Common myeloid progenitor, CD34-positive (primary cell): ENCODE measurements around the gene SLC39A13.

Experiments
- CTCF ChIA-PET: fragments of 350-600 bp; sonication (Branson Sonifier 250); formaldehyde crosslinking; loops from one replicate; lab custom pipeline; 2021; ENCODE audit warnings: antibody characterized with exemption; lab: Charles Lee
- POLR2A ChIA-PET: fragments of 350-600 bp; sonication (Branson Sonifier 250); formaldehyde crosslinking; loops from one replicate; lab custom pipeline; 2021; ENCODE audit warnings: antibody characterized with exemption; lab: Charles Lee
- DNase-seq, 3 donors: peaks; one replicate each; pipeline versions ENCODE4 v3.0.0 to v3.0.0-alpha.2; 2013
- H3K27ac ChIP-seq, 2 experiments: 1 replicate in 1 of 2; 2 replicates in 1 of 2; pipeline ENCODE4 v1.7.0; 2013; ENCODE audit warnings: inconsistent platforms in 2 of 2, low read length in 2 of 2, mild to moderate bottlenecking in 2 of 2, low read depth in 1 of 2, moderate library complexity in 1 of 2; ENCODE audit not compliant: severe bottlenecking in 2 of 2, insufficient read depth in 1 of 2, poor library complexity in 1 of 2
- H3K27me3 ChIP-seq, 5 experiments: replicated peaks in 2 of 5; 1 replicate in 3 of 5; 2 replicates in 2 of 5; pipeline versions ENCODE4 v1.6.1 to v1.7.0; 2013; ENCODE audit warnings: low read length in 4 of 5, mild to moderate bottlenecking in 2 of 5, moderate library complexity in 2 of 5, inconsistent platforms in 1 of 5; ENCODE audit not compliant: insufficient read depth in 5 of 5, control insufficient read depth in 4 of 5
- H3K36me3 ChIP-seq, 4 experiments: 1 replicate in 2 of 4; 2 replicates in 2 of 4; pipeline versions ENCODE4 v1.6.1 to v1.7.0; 2013; ENCODE audit warnings: low read length in 3 of 4, control low read depth in 1 of 4, mild to moderate bottlenecking in 1 of 4; ENCODE audit not compliant: control insufficient read depth in 4 of 4, insufficient read depth in 4 of 4
- H3K4me1 ChIP-seq, 4 experiments: 1 replicate in 3 of 4; 2 replicates in 1 of 4; pipeline versions ENCODE4 v1.6.1 to v1.7.1; 2013; ENCODE audit warnings: low read length in 3 of 4, mild to moderate bottlenecking in 3 of 4, control low read depth in 1 of 4, inconsistent platforms in 1 of 4, moderate library complexity in 1 of 4; ENCODE audit not compliant: control insufficient read depth in 4 of 4, insufficient read depth in 4 of 4; ENCODE audit errors: control extremely low read depth in 1 of 4
- H3K4me3 ChIP-seq, 7 experiments: 1 replicate in 4 of 7; 2 replicates in 3 of 7; pipeline versions ENCODE4 v1.5.1 to v1.7.0; 2013; ENCODE audit warnings: mild to moderate bottlenecking in 7 of 7, low read length in 6 of 7, moderate library complexity in 6 of 7, inconsistent platforms in 2 of 7, low read depth in 2 of 7, control low read depth in 1 of 7; ENCODE audit not compliant: insufficient read depth in 4 of 7, control insufficient read depth in 1 of 7; ENCODE audit errors: extremely low read depth in 1 of 7
- H3K9me3 ChIP-seq, 5 experiments: 1 replicate in 4 of 5; 2 replicates in 1 of 5; pipeline versions ENCODE4 v1.6.1 to v1.7.1; 2013; ENCODE audit warnings: low read length in 4 of 5, mild to moderate bottlenecking in 2 of 5, inconsistent platforms in 1 of 5, low read depth in 1 of 5, moderate library complexity in 1 of 5; ENCODE audit not compliant: control insufficient read depth in 4 of 5, insufficient read depth in 2 of 5; ENCODE audit errors: control extremely low read depth in 1 of 5
- WGBS: methylation state at CpG from one replicate; pipeline ENCODE4 v1.1.5; 2013; ENCODE audit not compliant: insufficient coverage; 5-methylcytosine and 5-hydroxymethylcytosine counted together

Gene SLC39A13

GRCh38 chr11:47375546-47376085, 32.8 kb upstream of the SLC39A13 start:
- 83% methylated on average over 6 of the region's 13 CpGs for WGBS
- ChIA-PET POLR2A (interaction anchor here (0.6 to 3.7 kb wide), 4 partner anchors 16 to 392 kb away, joined by 3 to 68 read pairs (median 6); no protein-coding TSS in a partner anchor), CTCF (interaction anchor here (2.1 to 9.4 kb wide), 5 partner anchors 13 to 36 kb away, joined by 16 to 217 read pairs (median 65); partner anchors contain the start of gene SLC39A13)
- Histone ChIP-seq H3K4me3 (peak overlapping the region in 6 of 7 experiments; percentile 73 to 93 (median 79)), H3K27me3 (no peaks in the 10 kb centered on the region), H3K36me3 (peaks cover 9 to 44% (median 31%) of the 10 kb centered on the region in 4 experiments), H3K9me3 (no peaks in the 10 kb centered on the region), H3K4me1 (peaks cover 3 to 61% (median 56%) of the 10 kb centered on the region in 4 experiments), H3K27ac (peak overlapping the region; percentile 92 to 95)
- DNase-seq: no peak

GRCh38 chr11:47376107-47376524, 32.3 kb upstream of the SLC39A13 start:
- Histone ChIP-seq H3K4me1 (peaks cover 3 to 61% (median 56%) of the 10 kb centered on the region in 4 experiments), H3K27me3 (no peaks in the 10 kb centered on the region), H3K27ac (peak overlapping the region; percentile 92 to 95), H3K4me3 (peak overlapping the region; percentile 8 to 93 (median 78)), H3K36me3 (peaks cover 9 to 44% (median 31%) of the 10 kb centered on the region in 4 experiments), H3K9me3 (no peaks in the 10 kb centered on the region)
- CTCF ChIA-PET: interaction anchor here (1.0 to 8.2 kb wide), 6 partner anchors 12 to 36 kb away, joined by 5 to 136 read pairs (median 23); partner anchors contain the start of gene SLC39A13
- 32% methylated on average over 6 of the region's 8 CpGs for WGBS
- DNase-seq: no peak
- POLR2A ChIA-PET: interaction anchor here (0.6 to 3.7 kb wide), 6 partner anchors 17 to 105 kb away, joined by 3 to 68 read pairs (median 4); no protein-coding TSS in a partner anchor

- H3K36me3 ChIP-seq: peaks cover 9 to 39% (median 28%) of the 10 kb centered on the region in 4 experiments
- POLR2A ChIA-PET: interaction anchor here (0.5 to 3.7 kb wide), 10 partner anchors 14 to 105 kb away, joined by 3 to 68 read pairs (median 4); partner anchors contain the start of gene SLC39A13
- H3K4me1 ChIP-seq: peaks cover 3 to 61% (median 56%) of the 10 kb centered on the region in 4 experiments
- CTCF ChIA-PET: interaction anchor here (0.6 to 8.2 kb wide), 11 partner anchors 8 to 158 kb away, joined by 3 to 136 read pairs (median 9); partner anchors contain the start of gene SLC39A13
- peak in 1 of 3 donors; percentile 45 for DNase-seq
- H3K27ac ChIP-seq: peak overlapping the region; percentile 92 to 95
- no peaks in the 10 kb centered on the region for H3K9me3 ChIP-seq
- 5% methylated on average over 8 of the region's 14 CpGs for WGBS
- no peaks in the 10 kb centered on the region for H3K27me3 ChIP-seq
- H3K4me3 ChIP-seq: peak overlapping the region; percentile 68 to 93 (median 78)
These were observed 31.6 kb upstream of the SLC39A13 start for GRCh38 chr11:47376525-47377371.

- 0% methylated on average over 4 of the region's 5 CpGs for WGBS
- H3K27ac ChIP-seq: peak overlapping the region; percentile 92 to 95
These were observed 30.8 kb upstream of the SLC39A13 start for GRCh38 chr11:47377571-47378009.

GRCh38 chr11:47378010-47378835, 30.2 kb upstream of the SLC39A13 start, which contains the start of gene SPI1:
Gene SPI1, minus strand, starts transcription at chr11:47378547. Its CDS starts 194 bp downstream, at chr11:47378353.
- 2% methylated on average over 23 of the region's 31 CpGs for WGBS
- H3K4me3 ChIP-seq: peak within 1 kb of the TSS; percentile 68 to 93 (median 78)
- ChIA-PET POLR2A (interaction anchor here (0.5 to 3.7 kb wide), 12 partner anchors 9 to 1034 kb away, joined by 3 to 68 read pairs (median 5); partner anchors contain the start of genes PSMC3 and SLC39A13), CTCF (interaction anchor here (0.6 to 8.2 kb wide), 10 partner anchors 9 to 142 kb away, joined by 3 to 136 read pairs (median 9); partner anchors contain the start of gene SLC39A13)
- peaks cover 3 to 61% (median 58%) of the 10 kb centered on the region in 4 experiments for H3K4me1 ChIP-seq
- H3K27me3 ChIP-seq: no peaks in the 10 kb centered on the region
- H3K9me3 ChIP-seq: no peaks in the 10 kb centered on the region
- peaks cover 7 to 41% (median 25%) of the 10 kb centered on the region in 4 experiments for H3K36me3 ChIP-seq
- peak within 1 kb of the TSS; percentile 92 to 95 for H3K27ac ChIP-seq
- DNase-seq: peak; percentile 93 to 99 (median 98)

More at GRCh38 chr11:47377571-47378009, 30.8 kb upstream of the SLC39A13 start:
- Histone ChIP-seq H3K4me3 (peak overlapping the region; percentile 68 to 93 (median 78)), H3K27me3 (no peaks in the 10 kb centered on the region), H3K9me3 (no peaks in the 10 kb centered on the region), H3K4me1 (peaks cover 3 to 61% (median 56%) of the 10 kb centered on the region in 4 experiments), H3K36me3 (peaks cover 8 to 38% (median 27%) of the 10 kb centered on the region in 4 experiments)
- ChIA-PET POLR2A (interaction anchor here (1.1 to 3.7 kb wide), 8 partner anchors 8 to 30 kb away, joined by 3 to 68 read pairs (median 9); partner anchors contain the start of gene SLC39A13), CTCF (interaction anchor here (0.6 to 8.2 kb wide), 12 partner anchors 8 to 157 kb away, joined by 3 to 136 read pairs (median 9); partner anchors contain the start of gene SLC39A13)
- DNase-seq: peak in 1 of 3 donors; percentile 27
